ENCODE measurements around the gene RAB6A. TPM values are rescaled to one million over a fixed set of nuclear protein-coding genes. Genes with fewer than 3 reads are reported as not detected.
A peak's percentile ranks its signal among the peaks of the same experiment; 100 is the strongest.

The RAB6A gene
- total RNA-seq, 2 experiments from 2014 or later = 108 to 126 TPM

DNA sequence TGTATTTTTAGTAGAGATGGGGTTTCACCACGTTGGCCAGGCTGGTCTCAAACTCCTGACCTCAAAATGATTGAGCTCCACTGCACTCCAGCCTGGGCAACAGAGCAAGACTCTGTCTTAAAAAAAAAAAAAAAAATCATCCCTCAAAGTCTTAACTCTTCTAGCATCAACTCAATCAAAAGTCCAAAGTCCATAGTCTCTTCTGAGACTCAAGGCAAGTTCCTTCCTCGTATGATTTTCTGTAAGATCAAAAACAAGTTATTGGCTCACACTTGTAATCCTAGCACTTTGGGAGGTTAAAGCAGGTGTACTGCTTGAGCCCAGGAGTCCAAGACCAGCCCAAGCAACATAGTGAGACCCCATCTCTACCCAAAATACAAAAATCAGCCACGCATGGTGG lies 90.1 kb downstream of the RAB6A start:
- Mint-ChIP-seq H3K4me3 (no peak overlapping the region), H3K36me3 (peaks cover 5% of the 10 kb centered on the region), H3K27me3 (no peaks in the 10 kb centered on the region), H3K9me3 (no peaks in the 10 kb centered on the region), H3K27ac (no peak overlapping the region), H3K4me1 (no peaks in the 10 kb centered on the region)
- ATAC-seq (ENCODE audit: low read depth) (no peak), DNase-seq (no peak)
- POLR2A ChIA-PET = interaction anchor here (0.7 kb wide), 1 partner anchor 108 kb away, joined by 3 read pairs; no protein-coding TSS in a partner anchor

GRCh38 chr11:73667891-73668290 lies 93.0 kb downstream of the RAB6A start:
- no peak for ATAC-seq (ENCODE audit: low read depth)
- no peaks in the 10 kb centered on the region for H3K9me3 Mint-ChIP-seq
- POLR2A ChIA-PET = no interaction called here
- peaks cover 3% of the 10 kb centered on the region for H3K4me1 Mint-ChIP-seq
- H3K36me3 Mint-ChIP-seq = no peaks in the 10 kb centered on the region
- no peak overlapping the region for H3K4me3 Mint-ChIP-seq
- no peak overlapping the region for H3K27ac Mint-ChIP-seq
- H3K27me3 Mint-ChIP-seq = no peaks in the 10 kb centered on the region
- DNase-seq = no peak

- Mint-ChIP-seq H3K4me3 (no peak overlapping the region), H3K36me3 (no peaks in the 10 kb centered on the region), H3K27me3 (no peaks in the 10 kb centered on the region), H3K9me3 (no peaks in the 10 kb centered on the region), H3K4me1 (peaks cover 6% of the 10 kb centered on the region), H3K27ac (no peak overlapping the region)
- DNase-seq (no peak), ATAC-seq (ENCODE audit: low read depth) (no peak)
- POLR2A ChIA-PET = no interaction called here
These were observed 96.0 kb downstream of the RAB6A start for GRCh38 chr11:73664877-73665276.

GRCh38 chr11:73663604-73664495 lies 97.0 kb downstream of the RAB6A start:
- H3K27ac Mint-ChIP-seq = no peak overlapping the region
- H3K4me1 Mint-ChIP-seq = peaks cover 6% of the 10 kb centered on the region
- no peak for ATAC-seq (ENCODE audit: low read depth)
- H3K9me3 Mint-ChIP-seq = no peaks in the 10 kb centered on the region
- no peak for DNase-seq
- H3K4me3 Mint-ChIP-seq = no peak overlapping the region
- no peaks in the 10 kb centered on the region for H3K27me3 Mint-ChIP-seq
- H3K36me3 Mint-ChIP-seq = no peaks in the 10 kb centered on the region
- POLR2A ChIA-PET = no interaction called here

DNA sequence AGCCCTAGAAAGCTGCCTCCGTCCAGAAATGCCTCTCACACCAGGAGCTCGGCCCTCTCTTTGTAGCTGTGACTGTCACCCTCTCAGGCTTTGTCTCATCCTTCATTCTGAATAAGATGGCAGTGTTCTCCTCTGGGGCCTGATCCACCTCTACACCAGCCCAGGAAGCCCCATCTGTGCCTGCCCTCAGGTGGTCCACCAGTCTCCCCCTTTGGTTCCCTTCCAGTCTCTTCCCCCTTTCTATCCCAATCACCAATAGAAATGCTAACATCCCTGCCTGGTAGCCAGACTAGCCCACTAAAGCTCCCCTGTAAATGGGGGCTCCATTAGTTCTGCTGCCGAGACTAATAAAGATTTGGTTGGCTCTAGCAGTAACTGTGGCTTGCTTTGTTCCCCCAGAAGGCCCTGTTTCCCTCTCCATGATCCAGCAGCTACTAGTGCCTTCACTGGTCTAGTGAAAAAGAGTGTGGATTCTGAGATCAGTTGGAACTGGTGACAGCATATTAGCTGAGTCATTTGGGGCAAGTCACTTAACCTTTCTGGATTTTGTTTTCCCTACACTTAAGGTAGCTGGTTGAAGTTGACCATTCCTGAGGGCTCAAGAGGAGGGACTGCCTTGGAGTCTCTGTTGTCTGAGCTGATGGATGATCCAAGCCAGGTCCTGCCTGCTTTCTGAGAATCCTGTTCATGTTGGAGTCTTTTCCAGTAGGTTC lies 98.3 kb downstream of the RAB6A start:
- no peaks in the 10 kb centered on the region for H3K9me3 Mint-ChIP-seq
- peaks cover 6% of the 10 kb centered on the region for H3K4me1 Mint-ChIP-seq
- POLR2A ChIA-PET = no interaction called here
- no peaks in the 10 kb centered on the region for H3K36me3 Mint-ChIP-seq
- no peak overlapping the region for H3K27ac Mint-ChIP-seq
- ATAC-seq (ENCODE audit: low read depth) (no peak), DNase-seq (no peak)
- H3K4me3 Mint-ChIP-seq = no peak overlapping the region
- H3K27me3 Mint-ChIP-seq = no peaks in the 10 kb centered on the region

DNA sequence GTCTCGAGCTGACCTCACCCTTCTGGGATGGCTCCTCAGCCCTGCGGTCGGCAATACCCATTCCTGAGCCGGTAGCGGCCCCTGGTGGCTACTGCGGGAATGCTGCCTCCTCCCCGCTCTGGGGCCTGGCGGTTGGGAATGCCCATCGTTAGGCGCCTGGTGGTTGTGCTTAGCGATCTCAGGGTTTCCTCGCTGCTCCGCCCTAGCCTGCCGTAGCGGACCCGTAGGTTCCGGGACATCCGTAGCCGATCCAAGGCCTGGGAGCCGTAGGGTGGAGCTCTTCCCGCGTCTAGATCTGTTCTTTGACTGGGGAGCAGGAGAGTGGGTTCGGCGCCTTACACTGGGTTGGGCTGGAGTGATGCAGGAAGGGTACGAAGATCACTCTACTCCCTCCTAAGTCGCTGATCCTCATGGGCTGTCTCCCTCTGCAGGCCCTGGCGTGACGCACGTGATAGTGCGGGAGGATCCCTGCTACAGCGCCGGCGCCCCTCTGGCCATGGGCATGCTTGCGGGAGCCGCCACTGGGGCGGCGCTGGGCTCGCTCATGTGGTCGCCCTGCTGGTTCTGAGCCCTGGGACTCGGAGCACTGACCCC lies 99.7 kb downstream of the RAB6A start:
- DNase-seq = peak; percentile 88
- H3K4me1 Mint-ChIP-seq = peaks cover 6% of the 10 kb centered on the region
- no peaks in the 10 kb centered on the region for H3K9me3 Mint-ChIP-seq
- POLR2A ChIA-PET = interaction anchor here (0.6 to 1.8 kb wide), 3 partner anchors 35 to 310 kb away, joined by 4 to 5 read pairs (median 4); no protein-coding TSS in a partner anchor
- no peaks in the 10 kb centered on the region for H3K36me3 Mint-ChIP-seq
- no peaks in the 10 kb centered on the region for H3K27me3 Mint-ChIP-seq
- ATAC-seq (ENCODE audit: low read depth) = peak; percentile 79
- H3K4me3 Mint-ChIP-seq = peak overlapping the region; percentile 50
- H3K27ac Mint-ChIP-seq = no peak overlapping the region

DNA sequence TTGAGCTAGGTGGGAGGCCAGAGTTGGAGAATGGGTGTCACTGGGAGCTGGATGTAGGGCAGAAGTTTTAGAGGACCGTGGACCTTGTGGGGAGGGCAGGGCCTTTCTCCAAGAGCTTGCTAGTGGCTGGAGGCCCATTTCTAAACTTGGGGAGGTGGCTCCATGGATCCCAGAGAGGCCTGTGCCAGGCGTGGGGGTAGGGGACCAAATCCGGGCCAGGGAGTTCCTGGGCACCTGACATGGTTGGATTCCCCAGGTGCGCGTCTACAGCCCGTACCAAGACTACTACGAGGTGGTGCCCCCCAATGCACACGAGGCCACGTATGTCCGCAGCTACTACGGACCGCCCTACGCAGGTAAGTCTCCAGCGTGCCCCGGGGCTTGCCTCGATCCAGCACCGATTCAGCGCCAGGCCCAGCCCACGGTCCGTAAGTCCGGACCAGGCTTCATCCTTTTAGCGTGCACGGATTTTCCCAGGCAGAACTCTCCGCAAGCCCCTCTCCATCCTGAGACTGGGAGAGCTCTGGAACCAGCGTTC lies 100.3 kb downstream of the RAB6A start:
- POLR2A ChIA-PET = interaction anchor here (1.1 to 1.8 kb wide), 2 partner anchors 35 to 309 kb away, joined by 4 to 5 read pairs; no protein-coding TSS in a partner anchor
- H3K36me3 Mint-ChIP-seq = no peaks in the 10 kb centered on the region
- no peak overlapping the region for H3K27ac Mint-ChIP-seq
- ATAC-seq (ENCODE audit: low read depth) (peak; percentile 5), DNase-seq (no peak)
- H3K4me3 Mint-ChIP-seq = peak overlapping the region; percentile 17
- peaks cover 8% of the 10 kb centered on the region for H3K4me1 Mint-ChIP-seq
- H3K27me3 Mint-ChIP-seq = no peaks in the 10 kb centered on the region
- H3K9me3 Mint-ChIP-seq = no peaks in the 10 kb centered on the region

DNA sequence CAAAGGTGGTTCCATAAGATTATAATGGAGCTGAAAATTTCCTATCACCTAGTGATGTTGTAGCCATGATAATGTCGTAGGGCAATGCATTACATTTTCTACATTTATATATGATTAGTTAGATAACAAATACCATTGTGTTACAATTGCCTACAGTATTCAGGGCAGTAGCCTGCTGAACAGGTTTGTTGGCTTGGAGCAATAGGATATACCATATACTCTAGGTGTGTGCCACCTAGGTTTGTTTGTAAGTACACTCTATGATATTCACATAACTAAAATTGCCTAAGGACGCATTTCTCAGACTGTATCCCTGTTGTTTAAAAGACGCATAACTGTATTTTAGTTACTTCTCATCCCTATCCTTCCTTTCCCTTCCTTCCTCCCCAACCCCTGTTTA lies 100.9 kb downstream of the RAB6A start:
- Mint-ChIP-seq H3K27ac (no peak overlapping the region), H3K4me3 (no peak overlapping the region)

DNA sequence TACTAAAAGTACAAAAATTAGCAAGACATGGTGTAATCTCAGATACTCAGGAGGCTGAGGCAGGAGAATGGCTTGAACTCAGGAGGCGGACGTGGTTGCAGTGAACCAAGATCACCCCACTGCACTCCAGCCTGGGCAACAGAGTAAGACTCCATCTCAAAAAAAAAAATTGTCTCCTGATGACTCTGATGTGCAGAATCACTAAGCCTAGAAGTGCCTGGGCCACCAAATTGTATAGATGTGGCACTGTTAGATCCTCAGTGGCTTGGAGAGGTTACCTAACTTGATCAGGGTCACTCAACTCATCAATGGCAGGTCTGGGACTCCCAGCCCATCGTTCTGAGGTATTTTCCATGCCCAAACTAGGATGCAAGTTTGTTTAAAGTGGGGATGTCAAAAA lies 103.9 kb downstream of the RAB6A start:
- no peak for ATAC-seq (ENCODE audit: low read depth)
- Mint-ChIP-seq H3K27me3 (no peaks in the 10 kb centered on the region), H3K4me1 (peaks cover 5% of the 10 kb centered on the region), H3K27ac (no peak overlapping the region), H3K36me3 (no peaks in the 10 kb centered on the region), H3K4me3 (no peak overlapping the region), H3K9me3 (no peaks in the 10 kb centered on the region)
- no peak for DNase-seq
- POLR2A ChIA-PET = no interaction called here

More for the DNA sequence above, 100.9 kb downstream of the RAB6A start:
- POLR2A ChIA-PET = interaction anchor here (1.0 to 1.8 kb wide), 3 partner anchors 34 to 309 kb away, joined by 3 to 5 read pairs (median 4); no protein-coding TSS in a partner anchor
- no peak for ATAC-seq (ENCODE audit: low read depth)
- Mint-ChIP-seq H3K9me3 (no peaks in the 10 kb centered on the region), H3K4me1 (peaks cover 8% of the 10 kb centered on the region), H3K27me3 (no peaks in the 10 kb centered on the region), H3K36me3 (no peaks in the 10 kb centered on the region)
- DNase-seq = no peak

- ATAC-seq (ENCODE audit: low read depth) = no peak
- Mint-ChIP-seq H3K27ac (peak overlapping the region; percentile 43), H3K4me1 (peaks cover 2% of the 10 kb centered on the region), H3K36me3 (no peaks in the 10 kb centered on the region), H3K4me3 (no peak overlapping the region), H3K9me3 (no peaks in the 10 kb centered on the region), H3K27me3 (no peaks in the 10 kb centered on the region)
- no peak for DNase-seq
- POLR2A ChIA-PET = no interaction called here
These were observed 105.2 kb downstream of the RAB6A start for GRCh38 chr11:73655686-73656085.

DNA sequence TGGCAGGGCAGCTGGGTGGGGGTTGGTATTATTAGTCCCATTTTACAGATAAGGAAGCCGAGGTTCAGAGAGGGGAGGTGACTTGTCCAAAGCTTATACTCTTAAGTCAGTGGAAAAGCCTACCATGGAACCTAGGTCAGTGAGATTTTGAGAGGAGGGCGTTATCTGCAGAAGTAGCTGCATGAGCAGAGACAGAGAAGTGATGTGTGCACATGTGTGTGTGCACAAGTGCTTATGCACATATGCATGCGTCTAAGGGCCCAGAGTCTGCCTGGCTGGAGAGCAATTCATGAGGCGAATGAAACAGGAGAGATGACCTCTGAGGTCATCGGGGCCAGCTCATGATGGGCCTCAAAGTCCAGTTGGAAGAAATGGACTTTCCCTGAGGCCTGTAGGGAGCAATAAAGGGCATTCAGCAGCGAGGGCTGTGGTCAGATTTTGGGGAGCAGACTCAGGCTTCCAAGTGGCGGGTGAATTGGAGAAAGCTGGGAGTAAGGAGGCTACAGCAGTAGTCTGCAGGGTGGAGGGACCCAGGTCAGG lies 106.3 kb downstream of the RAB6A start:
- ATAC-seq (ENCODE audit: low read depth) (no peak), DNase-seq (no peak)
- peaks cover 2% of the 10 kb centered on the region for H3K4me1 Mint-ChIP-seq
- POLR2A ChIA-PET = no interaction called here
- H3K27me3 Mint-ChIP-seq = no peaks in the 10 kb centered on the region
- no peaks in the 10 kb centered on the region for H3K9me3 Mint-ChIP-seq
- H3K36me3 Mint-ChIP-seq = no peaks in the 10 kb centered on the region
- no peak overlapping the region for H3K4me3 Mint-ChIP-seq
- no peak overlapping the region for H3K27ac Mint-ChIP-seq

- POLR2A ChIA-PET = no interaction called here
These were observed 106.9 kb downstream of the RAB6A start for GRCh38 chr11:73653996-73654395.

More at GRCh38 chr11:73653996-73654395, 106.9 kb downstream of the RAB6A start:
- Mint-ChIP-seq H3K27ac (no peak overlapping the region), H3K9me3 (no peaks in the 10 kb centered on the region), H3K27me3 (no peaks in the 10 kb centered on the region), H3K4me3 (no peak overlapping the region), H3K4me1 (peaks cover 2% of the 10 kb centered on the region), H3K36me3 (no peaks in the 10 kb centered on the region)
- DNase-seq (no peak), ATAC-seq (ENCODE audit: low read depth) (no peak)

All from activated naive CD8-positive, alpha-beta T cell treated with anti-CD3 and anti-CD28 coated beads, Interleukin-2, amount 10 ng/mL, durations not matched to agents 7 days and 5 days (primary cell).